HFFc6 (cell line): ENCODE measurements around the gene LRP2. TPM values are rescaled to one million over a fixed set of nuclear protein-coding genes. Genes with fewer than 3 reads are reported as not detected.
A peak's percentile ranks its signal among the peaks of the same experiment; 100 is the strongest.

Experiments used
- DNase-seq: peaks from one replicate; pipeline ENCODE4 v3.0.0-alpha.2; 2018
- H3K27ac Mint-ChIP-seq: 2 replicates; pipeline ENCODE4 v1.8.0; 2020; ENCODE audit warnings: mild to moderate bottlenecking, mixed read lengths
- H3K27me3 Mint-ChIP-seq: 2 replicates; pipeline ENCODE4 v1.8.0; 2021; ENCODE audit warnings: mild to moderate bottlenecking, moderate library complexity, mixed read lengths; ENCODE audit not compliant: insufficient read depth
- H3K36me3 Mint-ChIP-seq: 2 replicates; pipeline ENCODE4 v1.8.0; 2021; ENCODE audit warnings: low read depth, mixed read lengths
- H3K4me1 Mint-ChIP-seq: 2 replicates; pipeline ENCODE4 v1.8.0; 2020; ENCODE audit warnings: low read depth, mixed read lengths
- H3K4me3 Mint-ChIP-seq: 2 replicates; pipeline ENCODE4 v1.8.0; 2020; ENCODE audit warnings: mild to moderate bottlenecking, moderate library complexity, mixed read lengths
- H3K9me3 Mint-ChIP-seq: 2 replicates; pipeline ENCODE4 v1.8.0; 2020; ENCODE audit warnings: mild to moderate bottlenecking, mixed read lengths
- total RNA-seq, 6 experiments: library from RNA; stranded (reverse); fragmentation: NEBNext Ultra II Directional; extraction: Animal tissue kit (Norgen Biotek cat#: 25700); gene quantifications; 2 replicates in 1 of 6; 3 replicates in 5 of 6; pipeline ENCODE4 v1.2.3, GENCODE V29; 2021
- TF ChIP-seq, protein P1 (sequence below): fragments of 200-600 bp; sonication (generic); IDR thresholded peaks from 2 replicates; pipeline ENCODE4 v1.5.0; 2021; ENCODE audit warnings: antibody characterized with exemption, mild to moderate bottlenecking

Gene LRP2
- total RNA-seq, 6 experiments from 2014 or later = not detected

DNA sequence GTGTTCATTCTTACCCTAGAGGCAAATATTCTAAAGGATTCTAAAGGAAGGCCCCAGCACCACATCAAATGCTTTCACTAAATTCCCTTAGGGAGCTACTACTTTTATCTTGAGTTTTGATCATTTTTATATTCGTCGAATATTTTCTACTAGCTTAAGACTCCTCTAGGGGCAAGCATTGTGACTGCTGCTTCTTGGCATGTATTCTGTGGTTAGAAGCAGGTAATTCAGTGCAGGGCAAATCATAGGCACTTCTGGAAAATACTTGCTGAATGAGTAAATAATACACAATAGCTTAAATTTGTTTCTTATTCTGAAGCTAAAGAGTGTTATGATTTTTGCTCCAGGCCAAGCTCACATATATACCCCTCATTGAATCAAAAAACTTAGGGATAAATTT lies 136.4 kb downstream of the LRP2 start:
- H3K4me3 Mint-ChIP-seq = no peak overlapping the region
- no peaks in the 10 kb centered on the region for H3K36me3 Mint-ChIP-seq
- DNase-seq = no peak
- H3K27ac Mint-ChIP-seq = no peak overlapping the region
- H3K4me1 Mint-ChIP-seq = no peaks in the 10 kb centered on the region
- H3K27me3 Mint-ChIP-seq = no peaks in the 10 kb centered on the region
- H3K9me3 Mint-ChIP-seq = peaks cover 10% of the 10 kb centered on the region
- TF ChIP-seq, protein P1, sequence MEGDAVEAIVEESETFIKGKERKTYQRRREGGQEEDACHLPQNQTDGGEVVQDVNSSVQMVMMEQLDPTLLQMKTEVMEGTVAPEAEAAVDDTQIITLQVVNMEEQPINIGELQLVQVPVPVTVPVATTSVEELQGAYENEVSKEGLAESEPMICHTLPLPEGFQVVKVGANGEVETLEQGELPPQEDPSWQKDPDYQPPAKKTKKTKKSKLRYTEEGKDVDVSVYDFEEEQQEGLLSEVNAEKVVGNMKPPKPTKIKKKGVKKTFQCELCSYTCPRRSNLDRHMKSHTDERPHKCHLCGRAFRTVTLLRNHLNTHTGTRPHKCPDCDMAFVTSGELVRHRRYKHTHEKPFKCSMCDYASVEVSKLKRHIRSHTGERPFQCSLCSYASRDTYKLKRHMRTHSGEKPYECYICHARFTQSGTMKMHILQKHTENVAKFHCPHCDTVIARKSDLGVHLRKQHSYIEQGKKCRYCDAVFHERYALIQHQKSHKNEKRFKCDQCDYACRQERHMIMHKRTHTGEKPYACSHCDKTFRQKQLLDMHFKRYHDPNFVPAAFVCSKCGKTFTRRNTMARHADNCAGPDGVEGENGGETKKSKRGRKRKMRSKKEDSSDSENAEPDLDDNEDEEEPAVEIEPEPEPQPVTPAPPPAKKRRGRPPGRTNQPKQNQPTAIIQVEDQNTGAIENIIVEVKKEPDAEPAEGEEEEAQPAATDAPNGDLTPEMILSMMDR = no peak

DNA sequence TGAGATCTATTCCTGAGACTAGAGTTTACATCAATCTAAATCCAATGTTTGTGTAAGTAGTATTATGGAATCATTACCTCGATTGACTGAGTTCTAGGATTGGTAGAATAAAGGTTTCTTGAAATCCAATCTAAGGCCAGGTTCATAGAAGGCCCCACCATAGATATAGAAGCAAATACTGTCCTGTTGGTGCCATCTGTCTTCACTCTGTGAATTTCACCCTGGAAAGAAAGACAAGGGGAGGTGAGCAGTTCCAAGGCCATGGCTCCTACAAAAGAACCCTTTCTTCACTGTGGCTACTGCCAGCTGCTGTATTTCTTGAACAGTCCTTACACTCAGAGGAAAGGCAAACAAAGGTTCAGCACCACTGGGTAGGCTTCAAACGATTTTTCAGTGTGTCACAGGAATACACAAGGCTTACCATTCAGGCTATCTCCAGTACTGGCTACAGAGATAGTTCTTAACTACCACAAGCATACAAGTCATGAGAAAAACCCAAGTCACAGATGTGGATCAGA lies 137.0 kb downstream of the LRP2 start:
- Mint-ChIP-seq H3K27me3 (no peaks in the 10 kb centered on the region), H3K9me3 (peaks cover 13% of the 10 kb centered on the region), H3K27ac (no peak overlapping the region), H3K36me3 (no peaks in the 10 kb centered on the region), H3K4me1 (no peaks in the 10 kb centered on the region), H3K4me3 (no peak overlapping the region)
- TF ChIP-seq, protein P1 = no peak
- DNase-seq = no peak

DNA sequence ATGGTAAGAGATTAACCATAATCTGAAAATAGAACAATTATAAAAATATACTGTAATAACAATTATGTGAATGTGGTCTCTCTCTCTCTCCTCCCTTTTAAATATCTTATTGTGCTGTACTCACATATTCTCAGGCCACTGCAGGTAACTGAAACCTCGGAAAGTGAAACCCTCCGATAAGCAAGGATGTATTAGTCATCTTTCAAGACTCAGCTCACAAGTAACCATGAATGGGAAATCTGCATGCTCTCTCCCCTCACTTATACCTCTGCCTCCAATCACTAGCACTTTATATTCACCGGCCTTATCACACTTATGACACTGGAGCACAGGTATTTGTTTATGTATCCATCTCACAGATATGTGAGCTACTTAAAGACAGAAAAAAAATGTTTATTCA lies 139.7 kb downstream of the LRP2 start:
- Mint-ChIP-seq H3K27ac (no peak overlapping the region), H3K4me3 (no peak overlapping the region), H3K36me3 (no peaks in the 10 kb centered on the region), H3K9me3 (peaks cover 14% of the 10 kb centered on the region), H3K4me1 (no peaks in the 10 kb centered on the region), H3K27me3 (no peaks in the 10 kb centered on the region)
- no peak for DNase-seq
- TF ChIP-seq, protein P1 = no peak

DNA sequence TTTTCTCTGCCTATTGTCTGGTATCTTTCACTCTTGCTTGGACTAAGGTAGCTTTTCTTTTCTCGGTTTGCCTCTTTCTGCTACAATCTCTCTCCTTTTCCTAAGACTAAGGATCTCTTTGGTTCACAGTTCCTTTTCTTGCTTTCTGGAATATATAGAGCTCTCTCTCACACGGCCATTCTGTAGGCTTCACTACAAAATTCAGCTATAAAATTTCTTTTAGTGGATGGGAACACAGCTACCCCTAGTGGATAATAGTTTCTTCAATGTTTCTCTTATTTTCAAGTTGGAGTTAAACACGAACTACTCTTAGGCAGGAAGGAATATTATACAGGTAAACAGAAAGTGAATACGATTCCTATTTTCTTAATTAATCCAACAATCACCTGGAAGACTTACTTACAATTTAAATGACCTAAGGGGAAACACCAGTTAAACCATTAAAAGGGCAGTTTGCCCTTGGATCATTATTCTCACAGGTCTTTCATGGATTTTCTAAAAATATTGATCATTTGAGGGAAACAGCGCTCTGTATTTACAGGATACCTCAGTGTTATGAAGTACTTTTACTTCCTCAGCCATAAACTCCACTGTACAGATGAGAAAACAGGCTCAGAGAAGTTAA lies 140.5 kb downstream of the LRP2 start:
- Mint-ChIP-seq H3K9me3 (peaks cover 14% of the 10 kb centered on the region), H3K4me3 (no peak overlapping the region), H3K27ac (no peak overlapping the region)

DNA sequence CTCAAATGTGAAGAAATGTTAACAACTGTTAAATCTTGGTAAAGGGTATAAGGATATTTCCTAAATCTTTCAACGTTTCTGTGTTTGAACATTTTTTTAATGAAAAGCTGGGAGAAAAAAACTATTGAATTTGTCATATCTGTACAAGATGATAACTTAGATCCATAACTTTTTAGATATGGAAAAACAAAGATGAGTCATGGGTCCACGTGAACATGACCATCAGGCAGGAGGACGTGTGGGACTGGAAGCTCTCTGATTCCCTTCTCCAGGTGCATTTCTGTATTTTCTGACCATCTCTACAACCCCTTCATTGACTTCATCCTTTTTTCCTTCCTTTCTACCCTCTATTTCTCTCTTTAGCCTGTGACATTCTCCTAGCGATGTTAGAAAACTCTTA lies 151.4 kb downstream of the LRP2 start:
- Mint-ChIP-seq H3K9me3 (peaks cover 22% of the 10 kb centered on the region), H3K27ac (no peak overlapping the region), H3K36me3 (no peaks in the 10 kb centered on the region), H3K4me3 (no peak overlapping the region), H3K4me1 (no peaks in the 10 kb centered on the region), H3K27me3 (no peaks in the 10 kb centered on the region)
- no peak for DNase-seq
- TF ChIP-seq, protein P1 = no peak

More for the DNA sequence above, 140.5 kb downstream of the LRP2 start:
- TF ChIP-seq, protein P1 = peak; percentile 45; the same call in 1 of the 2 replicates
- no peaks in the 10 kb centered on the region for H3K36me3 Mint-ChIP-seq
- H3K27me3 Mint-ChIP-seq = no peaks in the 10 kb centered on the region
- DNase-seq = no peak
- H3K4me1 Mint-ChIP-seq = no peaks in the 10 kb centered on the region
